Activated CD4-positive, CD25-positive, alpha-beta regulatory T cell treated with anti-CD3 and anti-CD28 coated beads, Interleukin-2, amount 50 U/mL, for 16 hours (primary cell): ENCODE data around the gene PTRH1.

Experiments
- DNase-seq: peaks from one replicate; pipeline ENCODE4 v3.0.0-alpha.2; 2020; ENCODE audit warnings: low read depth, low spot score

PTRH1 gene

GRCh38 chr9:127720031-127720864 lies 4.8 kb upstream of the PTRH1 start:
- DNase-seq = no peak

GRCh38 chr9:127717766-127718165 lies 2.3 kb upstream of the PTRH1 start:
- no peak for DNase-seq

- no peak for DNase-seq
Observed at GRCh38 chr9:127716412-127716811, 949 bp upstream of the PTRH1 start.

GRCh38 chr9:127714951-127715469 lies 453 bp downstream of the PTRH1 start:
- DNase-seq = no peak

GRCh38 chr9:127714020-127714750 lies 1.3 kb downstream of the PTRH1 start:
- no peak for DNase-seq

- no peak for DNase-seq
Observed at GRCh38 chr9:127712867-127713266, 2.6 kb downstream of the PTRH1 start.

- no peak for DNase-seq
Observed at GRCh38 chr9:127712371-127712770, 3.1 kb downstream of the PTRH1 start.

- DNase-seq = no peak
Observed at GRCh38 chr9:127711831-127712274, 3.6 kb downstream of the PTRH1 start.

- no peak for DNase-seq
Observed at GRCh38 chr9:127711226-127711701, 4.2 kb downstream of the PTRH1 start.

- DNase-seq = no peak
Observed at GRCh38 chr9:127710204-127710783, 5.2 kb downstream of the PTRH1 start.

- DNase-seq = no peak
Observed at GRCh38 chr9:127708952-127709587, 6.4 kb downstream of the PTRH1 start.

GRCh38 chr9:127707766-127708165 lies 7.7 kb downstream of the PTRH1 start:
- no peak for DNase-seq

GRCh38 chr9:127706836-127707241 lies 8.6 kb downstream of the PTRH1 start, which contains the start of gene CFAP157:
Gene CFAP157, plus strand, starts transcription at chr9:127706988. Its CDS starts 44 bp downstream, at chr9:127707032.
- DNase-seq = no peak

GRCh38 chr9:127705577-127706379 lies 9.7 kb downstream of the PTRH1 start:
- no peak for DNase-seq

- no peak for DNase-seq
Observed at GRCh38 chr9:127703289-127703946, 12.0 kb downstream of the PTRH1 start.

GRCh38 chr9:127700594-127701255 lies 14.7 kb downstream of the PTRH1 start:
- DNase-seq = no peak

GRCh38 chr9:127700140-127700539 lies 15.3 kb downstream of the PTRH1 start:
- no peak for DNase-seq

GRCh38 chr9:127698985-127699670 lies 16.3 kb downstream of the PTRH1 start:
- DNase-seq = peak; percentile 67

- no peak for DNase-seq
Observed at GRCh38 chr9:127698386-127698785, 17.1 kb downstream of the PTRH1 start.
